K562 (cell line): ENCODE results near the gene CFHR2. TPM values are rescaled to one million over a fixed set of nuclear protein-coding genes. Genes with fewer than 3 reads are reported as not detected.

Experiments
- ATAC-seq: fragments of 200-7000 bp; cut with Tn5 transposase; 3 replicates; pipeline ENCODE4 v1.9.1; 2020; ENCODE audit warnings: moderate library complexity
- BruUV-seq: library from RNA; stranded (reverse); fragments of 400-500 nt; replicated peaks from 2 replicates; lab custom pipeline; 2021; lab: Mats Ljungman, UMichigan
- CTCF ChIA-PET: fragments of 300-600 bp; formaldehyde crosslinking; extraction: SDS; loops from one replicate; lab custom pipeline; 2021; ENCODE audit warnings: low intra/inter-chr PET ratio; lab: Yijun Ruan, JAX
- POLR2A ChIA-PET: fragments of 300-600, 350-650 bp; sonication (Branson Sonifier 250); formaldehyde crosslinking; extraction: SDS; loops from one replicate; lab custom pipeline; 2021; ENCODE audit warnings: antibody characterized with exemption, inconsistent platforms; lab: Yijun Ruan, JAX
- DNase-seq, 4 experiments: peaks; one replicate each; pipeline versions ENCODE4 v3.0.0 to v3.0.0-alpha.2; 2011 to 2018; ENCODE audit warnings: low spot score in 3 of 4, mixed read lengths in 3 of 4; ENCODE audit errors: extremely low read depth in 1 of 4
- FAIRE-seq: peaks from 2 replicates; lab custom pipeline; 2011; peaks lifted over from hg19 to GRCh38; lab: Jason Lieb, UNC
- H2AFZ ChIP-seq: 2 replicates; pipeline ENCODE4 v1.6.0; 2011; ENCODE audit warnings: low read depth, low read length, control low read depth, inconsistent platforms
- H3K27ac ChIP-seq: fragments of 200-600 bp; 3 replicates; pipeline ENCODE4 v1.8.0; 2011; ENCODE audit warnings: low read depth, mild to moderate bottlenecking, control low read depth, inconsistent platforms, low read length, moderate library complexity, mixed read lengths; ENCODE audit errors: extremely low read depth
- H3K27me3 ChIP-seq, 2 experiments: fragments of 300-600 bp in 1 of 2; 2 replicates in 1 of 2; 3 replicates in 1 of 2; pipeline versions ENCODE4 v1.6.0 to v1.8.0; 2011; ENCODE audit warnings: inconsistent platforms in 2 of 2, low read length in 2 of 2, mild to moderate bottlenecking in 1 of 2, mixed read lengths in 1 of 2, moderate library complexity in 1 of 2; ENCODE audit not compliant: control insufficient read depth in 2 of 2, insufficient read depth in 2 of 2
- H3K36me3 ChIP-seq: fragments of 300-600 bp; 3 replicates; pipeline ENCODE4 v1.8.0; 2011; ENCODE audit warnings: mild to moderate bottlenecking, low read length, inconsistent platforms; ENCODE audit not compliant: control insufficient read depth, insufficient read depth
- H3K4me1 ChIP-seq, 2 experiments: fragments of 200-600 bp in 1 of 2; replicated peaks in 1 of 2; 2 replicates in 1 of 2; 3 replicates in 1 of 2; pipeline versions ENCODE4 v1.5.1 to v1.8.0; 2011; ENCODE audit warnings: inconsistent platforms in 2 of 2, low read length in 2 of 2, mild to moderate bottlenecking in 1 of 2, mixed read lengths in 1 of 2, moderate library complexity in 1 of 2; ENCODE audit not compliant: control insufficient read depth in 2 of 2, insufficient read depth in 2 of 2
- H3K4me2 ChIP-seq: 2 replicates; pipeline ENCODE4 v1.6.1; 2011; ENCODE audit warnings: low read length, control low read depth, inconsistent platforms, mixed read lengths; ENCODE audit not compliant: insufficient read depth
- H3K4me3 ChIP-seq: fragments of 200-600 bp; sonication (generic), shearing (Covaris generic); 2 replicates; pipeline ENCODE4 v1.5.1; 2016; ENCODE audit warnings: control low read depth, inconsistent platforms
- H3K79me2 ChIP-seq: fragments of 200-600 bp; 3 replicates; pipeline ENCODE4 v1.8.0; 2011; ENCODE audit warnings: low read length, inconsistent platforms; ENCODE audit not compliant: control insufficient read depth, insufficient read depth
- H3K9ac ChIP-seq, 2 experiments: 2 replicates each; pipeline versions ENCODE4 v1.6.0 to v1.6.1; 2011; ENCODE audit warnings: low read depth in 2 of 2, low read length in 2 of 2, control low read depth in 1 of 2, inconsistent platforms in 1 of 2, mild to moderate bottlenecking in 1 of 2, mixed read lengths in 1 of 2; ENCODE audit not compliant: insufficient read depth in 1 of 2
- H3K9me1 ChIP-seq: one replicate; pipeline ENCODE4 v1.6.0; 2011; ENCODE audit warnings: inconsistent platforms, mild to moderate bottlenecking, low read length, moderate library complexity; ENCODE audit not compliant: control insufficient read depth, insufficient read depth
- H3K9me3 ChIP-seq: replicated peaks from 2 replicates; pipeline ENCODE4 v1.5.1; 2011; ENCODE audit warnings: low read depth, low read length, inconsistent platforms; ENCODE audit not compliant: control insufficient read depth, insufficient read depth
- H4K20me1 ChIP-seq: replicated peaks from 2 replicates; pipeline ENCODE4 v1.6.1; 2011; ENCODE audit warnings: low read length, inconsistent platforms, mixed read lengths; ENCODE audit not compliant: control insufficient read depth, insufficient read depth
- DPF2 ChIP-seq: fragments of 450-650 bp; IDR thresholded peaks from 2 replicates; pipeline ENCODE4 v1.6.1; 2016
- E2F5 ChIP-seq: sonication (generic); formaldehyde crosslinking; IDR thresholded peaks from 2 replicates; pipeline ENCODE4 v1.8.0; 2022; ENCODE audit warnings: mild to moderate bottlenecking, missing genetic modification reagents
- GATA2 ChIP-seq: sonication (generic); formaldehyde crosslinking; IDR thresholded peaks from 2 replicates; pipeline ENCODE4 v1.4.0; 2020; ENCODE audit warnings: mild to moderate bottlenecking, missing genetic modification reagents
- KAT7 ChIP-seq: sonication (generic); formaldehyde crosslinking; IDR thresholded peaks from 2 replicates; pipeline ENCODE4 v1.8.0; 2022; ENCODE audit warnings: missing genetic modification reagents, mild to moderate bottlenecking, borderline replicate concordance
- KLF13 ChIP-seq: fragments of 450-650 bp; IDR thresholded peaks from 2 replicates; pipeline ENCODE4 v1.6.1; 2016; ENCODE audit warnings: missing genetic modification characterization, low read depth, mild to moderate bottlenecking, missing compliant biosample characterization, moderate library complexity, borderline replicate concordance
- MTA3 ChIP-seq: fragments of 450-650 bp; formaldehyde crosslinking; IDR thresholded peaks from 2 replicates; pipeline ENCODE4 v1.6.1; 2017; ENCODE audit warnings: mild to moderate bottlenecking, borderline replicate concordance
- PKNOX1 ChIP-seq: fragments of 450-650 bp; IDR thresholded peaks from 2 replicates; pipeline ENCODE4 v1.6.1; 2016
- PREB ChIP-seq: sonication (generic); formaldehyde crosslinking; IDR thresholded peaks from 2 replicates; pipeline ENCODE4 v1.8.1; 2023; ENCODE audit warnings: mild to moderate bottlenecking, missing genetic modification reagents
- STAT5B ChIP-seq: fragments of 250-450 bp; sonication (Bioruptor Pico); IDR thresholded peaks from 2 replicates; pipeline ENCODE4 v1.8.0; 2021; ENCODE audit warnings: mild to moderate bottlenecking, inconsistent platforms
- ZBTB8A ChIP-seq: fragments of 450-650 bp; IDR thresholded peaks from 2 replicates; pipeline ENCODE4 v1.6.1; 2018; ENCODE audit warnings: mild to moderate bottlenecking, moderate library complexity; ENCODE audit not compliant: partially characterized antibody
- ZNF24 ChIP-seq: fragments of 450-650 bp; IDR thresholded peaks from 2 replicates; pipeline ENCODE4 v1.6.1; 2016
- ZNF583 ChIP-seq: fragments of 250-450 bp; sonication (Bioruptor Pico); IDR thresholded peaks from 2 replicates; pipeline ENCODE4 v1.4.0; 2020
- ZNF780A ChIP-seq: fragments of 250-450 bp; sonication (Bioruptor Pico); IDR thresholded peaks from 2 replicates; pipeline ENCODE4 v1.5.0; 2021; ENCODE audit warnings: mild to moderate bottlenecking
- WGBS: fragments of 100-300 bp; shearing (Covaris generic); methylation state at CpG from one replicate; pipeline ENCODE4 v1.1.6; 2016; ENCODE audit warnings: low coverage, mixed read lengths; ENCODE audit not compliant: insufficient coverage; ENCODE audit errors: missing lambda C conversion rate; 5-methylcytosine and 5-hydroxymethylcytosine counted together
- in situ Hi-C: fragments of 300-500 bp; cut with MboI; formaldehyde crosslinking; loops from 4 replicates; pipeline ENCODE4 v1.15.0; 2018; ENCODE audit warnings: inconsistent platforms, mixed read lengths
- intact Hi-C: fragments of 100-400 bp; cut with micrococcal nuclease; formaldehyde crosslinking; loops from 2 replicates; pipeline ENCODE4 v1.14.2; 2022
- polyA plus RNA-seq, 8 experiments: library from polyadenylated mRNA; depleted of rRNA in 4 of 8; stranded (reverse) in 5 of 8; unstranded in 3 of 8; fragments of >200 nt; fragmentation: Nextera tagmentation in 2 of 8; fragmentation: Illumina TruSeq in 1 of 8; extraction: Ambion mirVana in 2 of 8; extraction: Trizol in 1 of 8; gene quantifications; 2 replicates each; pipeline versions ENCODE4 v1.2.1 to v1.2.3, GENCODE V29; 2011 to 2014; ENCODE audit warnings: inconsistent platforms in 1 of 8, missing spikeins in 1 of 8
- total RNA-seq, 7 experiments: library from RNA; depleted of rRNA in 6 of 7; stranded (reverse); fragments of >200 nt in 6 of 7; fragmentation: Illumina TruSeq in 2 of 7; extraction: Trizol in 2 of 7; gene quantifications; 2 replicates each; pipeline versions ENCODE4 v1.2.1 to v1.2.3, GENCODE V29; 2011 to 2021; ENCODE audit warnings: low replicate concordance in 1 of 7

The CFHR2 gene
- total and polyA plus RNA-seq, 9 of the 15 experiments (the other 6 are each of a cell fraction or from before 2014, with no cell fraction given) = not detected

DNA sequence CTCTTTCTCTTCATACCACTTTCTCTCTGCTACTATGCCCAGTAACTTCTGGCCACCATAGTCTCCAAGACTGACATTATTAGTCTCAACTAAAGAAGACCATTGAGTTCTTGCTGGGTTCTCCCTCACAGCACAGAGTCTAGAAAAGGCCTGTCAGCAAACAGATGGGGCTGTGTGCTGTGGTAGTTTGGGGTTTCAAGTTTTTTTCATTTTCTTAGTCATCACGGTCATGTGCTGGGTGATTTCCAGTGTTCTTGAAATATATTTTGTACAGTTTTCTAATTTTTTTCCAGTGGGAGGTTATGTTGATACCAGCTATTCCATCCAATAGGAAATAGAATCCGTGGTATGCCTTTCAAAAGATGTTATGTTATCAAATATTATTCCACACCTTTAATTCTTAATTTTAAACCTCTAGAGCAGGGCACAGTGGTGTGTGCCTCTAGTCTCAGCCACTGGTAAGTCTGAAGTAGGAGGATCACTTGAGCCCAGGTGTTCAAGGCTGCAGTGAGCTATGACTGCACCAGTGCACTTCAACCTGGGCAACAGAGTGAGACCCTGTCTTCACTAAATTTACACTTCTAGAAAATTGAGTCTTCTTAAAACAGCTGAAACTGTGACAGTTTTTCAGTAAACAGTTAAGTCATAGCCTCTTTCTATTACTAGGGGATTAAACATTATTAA, 8.3 kb downstream of the CFHR2 start:
- no peak overlapping the region for H3K27ac ChIP-seq
- in situ Hi-C loops (no loop called here), intact Hi-C loops (no loop called here)
- H3K4me2 ChIP-seq = no peak overlapping the region
- no peak overlapping the region for H3K4me3 ChIP-seq
- FAIRE-seq (no peak), DNase-seq (no peak), ATAC-seq (no peak)
- no peaks in the 10 kb centered on the region for H3K4me1 ChIP-seq
- no peaks in the 10 kb centered on the region for H3K9me3 ChIP-seq
- no peaks in the 10 kb centered on the region for H4K20me1 ChIP-seq
- H3K79me2 ChIP-seq = no peaks in the 10 kb centered on the region
- H2AFZ ChIP-seq = no peak overlapping the region
- no peaks in the 10 kb centered on the region for H3K9me1 ChIP-seq
- ChIA-PET CTCF (no interaction called here), POLR2A (no interaction called here)
- H3K27me3 ChIP-seq = no peaks in the 10 kb centered on the region
- TF ChIP-seq GATA2 (CRISPR knock-in tag) (no peak), ZNF780A (CRISPR knock-in tag) (no peak), E2F5 (CRISPR knock-in tag) (no peak), KLF13 (no peak)
- H3K36me3 ChIP-seq = no peaks in the 10 kb centered on the region
- no peak overlapping the region for H3K9ac ChIP-seq
- 4% methylated on average over 2 of the region's 2 CpGs for WGBS
- no TSS peak for BruUV-seq

- in situ Hi-C loops = no loop called here
These were observed 11.2 kb downstream of the CFHR2 start for GRCh38 chr1:196954778-196955177.

More at GRCh38 chr1:196954778-196955177, 11.2 kb downstream of the CFHR2 start:
- Histone ChIP-seq H4K20me1 (no peaks in the 10 kb centered on the region), H3K4me2 (no peak overlapping the region), H3K4me1 (no peaks in the 10 kb centered on the region), H3K27me3 (no peaks in the 10 kb centered on the region), H3K79me2 (no peaks in the 10 kb centered on the region), H2AFZ (no peak overlapping the region), H3K9me3 (no peaks in the 10 kb centered on the region), H3K9me1 (no peaks in the 10 kb centered on the region), H3K9ac (no peak overlapping the region), H3K27ac (no peak overlapping the region), H3K36me3 (no peaks in the 10 kb centered on the region), H3K4me3 (no peak overlapping the region)
- DNase-seq (no peak), ATAC-seq (no peak), FAIRE-seq (no peak)
- CTCF ChIA-PET = no interaction called here
- 4% methylated on average over 2 of the region's 2 CpGs for WGBS
- POLR2A ChIA-PET = no interaction called here
- intact Hi-C loops = no loop called here
- no peak for TF ChIP-seq MTA3
- TF ChIP-seq ZNF24 = no peak
- TF ChIP-seq STAT5B = no peak
- TF ChIP-seq PREB (CRISPR knock-in tag) = no peak
- TF ChIP-seq DPF2 = no peak
- no peak for TF ChIP-seq ZBTB8A
- TF ChIP-seq ZNF583 = no peak
- no peak for TF ChIP-seq PKNOX1
- no peak for TF ChIP-seq KAT7 (CRISPR knock-in tag)
- no TSS peak for BruUV-seq
